ENCODE data around the gene SORCS2.

DNA sequence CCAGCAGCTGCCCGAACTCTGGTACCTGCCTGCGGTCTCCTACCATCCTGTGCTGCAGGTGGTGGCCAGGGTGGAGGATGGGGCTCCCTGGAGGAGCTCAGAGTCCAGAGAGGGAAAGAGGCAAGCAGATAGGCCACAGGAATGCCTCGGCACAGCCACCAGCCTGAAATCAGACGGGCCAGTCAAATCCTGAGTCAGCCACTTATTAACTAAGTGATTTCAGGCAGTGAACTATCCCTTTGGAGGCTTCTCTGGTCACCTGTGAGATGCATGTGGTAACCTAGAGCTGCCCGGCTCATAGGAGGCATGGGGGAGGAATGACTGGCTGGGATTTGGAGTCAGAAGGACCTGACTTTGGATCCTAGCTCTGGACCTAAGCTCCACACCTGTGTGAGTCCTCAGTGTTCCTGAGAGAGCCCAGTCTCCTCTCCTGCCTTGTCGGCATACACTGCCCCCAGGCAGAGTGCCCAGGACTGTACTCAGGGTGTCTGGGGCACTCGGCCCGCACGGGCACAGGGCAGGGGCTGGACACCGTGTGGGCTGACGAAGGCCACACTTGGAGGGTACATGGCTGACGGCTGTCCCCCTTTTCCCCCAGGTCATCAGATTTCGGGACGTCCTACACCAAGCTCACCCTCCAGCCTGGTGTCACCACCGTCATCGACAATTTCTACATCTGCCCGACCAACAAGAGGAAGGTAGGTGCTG lies 338.7 kb downstream of the SORCS2 start:
- TF ChIP-seq, protein P1, sequence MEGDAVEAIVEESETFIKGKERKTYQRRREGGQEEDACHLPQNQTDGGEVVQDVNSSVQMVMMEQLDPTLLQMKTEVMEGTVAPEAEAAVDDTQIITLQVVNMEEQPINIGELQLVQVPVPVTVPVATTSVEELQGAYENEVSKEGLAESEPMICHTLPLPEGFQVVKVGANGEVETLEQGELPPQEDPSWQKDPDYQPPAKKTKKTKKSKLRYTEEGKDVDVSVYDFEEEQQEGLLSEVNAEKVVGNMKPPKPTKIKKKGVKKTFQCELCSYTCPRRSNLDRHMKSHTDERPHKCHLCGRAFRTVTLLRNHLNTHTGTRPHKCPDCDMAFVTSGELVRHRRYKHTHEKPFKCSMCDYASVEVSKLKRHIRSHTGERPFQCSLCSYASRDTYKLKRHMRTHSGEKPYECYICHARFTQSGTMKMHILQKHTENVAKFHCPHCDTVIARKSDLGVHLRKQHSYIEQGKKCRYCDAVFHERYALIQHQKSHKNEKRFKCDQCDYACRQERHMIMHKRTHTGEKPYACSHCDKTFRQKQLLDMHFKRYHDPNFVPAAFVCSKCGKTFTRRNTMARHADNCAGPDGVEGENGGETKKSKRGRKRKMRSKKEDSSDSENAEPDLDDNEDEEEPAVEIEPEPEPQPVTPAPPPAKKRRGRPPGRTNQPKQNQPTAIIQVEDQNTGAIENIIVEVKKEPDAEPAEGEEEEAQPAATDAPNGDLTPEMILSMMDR (IDR thresholded peaks at IDR 0.05): no peak
- TF ChIP-seq POLR2A (IDR thresholded peaks at IDR 0.05): no peak

Measured in uterus (tissue), 2 donors.